ENCODE data around the gene MAB21L1.

MAB21L1 gene

GRCh38 chr13:35485424-35485823 lies 8.9 kb upstream of the MAB21L1 start:
- no peak overlapping the region for H3K4ac ChIP-seq (ENCODE audit: low read length)
- H2AFZ ChIP-seq (ENCODE audit: low read length), result no peak overlapping the region
- no CpG with 5 or more reads among the region's 3 CpGs for WGBS, 2 donors (ENCODE audit: extremely low coverage in 2 of 2, insufficient read length in 2 of 2, insufficient replicate concordance in 1 of 2)
- no peak overlapping the region for H2BK120ac ChIP-seq (ENCODE audit: low read depth, low read length)
- H3K36me3 ChIP-seq (replicated peaks in 1 of 2; ENCODE audit: control insufficient read depth in 2 of 2, insufficient read depth in 2 of 2, low read length in 2 of 2), result no peaks in the 10 kb centered on the region
- no peak overlapping the region for H3K4me3 ChIP-seq (ENCODE audit: low read length in 2 of 2)
- H3K14ac ChIP-seq (ENCODE audit: low read length), result no peak overlapping the region
- H3K9me3 ChIP-seq (replicated peaks in 1 of 2; ENCODE audit: control insufficient read depth in 2 of 2, insufficient read depth in 1 of 2, low read depth in 1 of 2, low read length in 2 of 2), result no peaks in the 10 kb centered on the region
- DNase-seq (ENCODE audit: low spot score), result no peak
- H4K91ac ChIP-seq (ENCODE audit: low read depth, low read length, poor library complexity), result no peak overlapping the region
- H2AK5ac ChIP-seq (ENCODE audit: low read depth, low read length), result no peak overlapping the region
- no peak overlapping the region for H3K4me2 ChIP-seq (ENCODE audit: insufficient read depth, low read length, poor library complexity, severe bottlenecking)
- no peak overlapping the region for H3K9ac ChIP-seq (ENCODE audit: low read depth, low read length, poor library complexity)
- H3K18ac ChIP-seq (ENCODE audit: low read length), result no peak overlapping the region
- no peak overlapping the region for H2BK5ac ChIP-seq (ENCODE audit: low read length)
- no peak overlapping the region for H2BK15ac ChIP-seq (ENCODE audit: low read length)
- H2BK12ac ChIP-seq (ENCODE audit: low read length), result no peak overlapping the region
- H3K23ac ChIP-seq (ENCODE audit: low read depth, low read length, poor library complexity), result no peak overlapping the region
- no peaks in the 10 kb centered on the region for H3K79me1 ChIP-seq (ENCODE audit: low read depth, low read length)
- no peak overlapping the region for H3K27ac ChIP-seq (replicated peaks; ENCODE audit: low read length)
- no peak overlapping the region for H4K8ac ChIP-seq (ENCODE audit: low read depth, low read length)
- H3K4me1 ChIP-seq (ENCODE audit: control insufficient read depth in 2 of 2, insufficient read depth in 1 of 2, low read depth in 1 of 2, low read length in 2 of 2), result no peaks in the 10 kb centered on the region
- H3K27me3 ChIP-seq (ENCODE audit: control insufficient read depth in 3 of 3, insufficient read depth in 3 of 3, low read depth in 1 of 3, low read length in 3 of 3), result no peaks in the 10 kb centered on the region

GRCh38 chr13:35484384-35484783 lies 7.9 kb upstream of the MAB21L1 start:
- Histone ChIP-seq H3K18ac (ENCODE audit: low read length) (no peak overlapping the region), H3K4me1 (ENCODE audit: control insufficient read depth in 2 of 2, insufficient read depth in 1 of 2, low read depth in 1 of 2, low read length in 2 of 2) (no peaks in the 10 kb centered on the region), H2BK120ac (ENCODE audit: low read depth, low read length) (no peak overlapping the region), H2AK5ac (ENCODE audit: low read depth, low read length) (no peak overlapping the region), H3K27ac (replicated peaks; ENCODE audit: low read length) (no peak overlapping the region), H2BK15ac (ENCODE audit: low read length) (no peak overlapping the region), H4K91ac (ENCODE audit: low read depth, low read length, poor library complexity) (no peak overlapping the region), H4K8ac (ENCODE audit: low read depth, low read length) (no peak overlapping the region), H3K9me3 (replicated peaks in 1 of 2; ENCODE audit: control insufficient read depth in 2 of 2, insufficient read depth in 1 of 2, low read depth in 1 of 2, low read length in 2 of 2) (no peaks in the 10 kb centered on the region), H3K27me3 (ENCODE audit: control insufficient read depth in 3 of 3, insufficient read depth in 3 of 3, low read depth in 1 of 3, low read length in 3 of 3) (peaks cover 0 to 9% (median 0%) of the 10 kb centered on the region in 3 experiments), H3K4me3 (ENCODE audit: low read length in 2 of 2) (no peak overlapping the region), H3K14ac (ENCODE audit: low read length) (no peak overlapping the region), H2BK5ac (ENCODE audit: low read length) (no peak overlapping the region), H3K4me2 (ENCODE audit: insufficient read depth, low read length, poor library complexity, severe bottlenecking) (no peak overlapping the region), H3K36me3 (replicated peaks in 1 of 2; ENCODE audit: control insufficient read depth in 2 of 2, insufficient read depth in 2 of 2, low read length in 2 of 2) (no peaks in the 10 kb centered on the region), H3K79me1 (ENCODE audit: low read depth, low read length) (no peaks in the 10 kb centered on the region), H3K9ac (ENCODE audit: low read depth, low read length, poor library complexity) (no peak overlapping the region), H3K23ac (ENCODE audit: low read depth, low read length, poor library complexity) (no peak overlapping the region), H2BK12ac (ENCODE audit: low read length) (no peak overlapping the region), H3K4ac (ENCODE audit: low read length) (no peak overlapping the region), H2AFZ (ENCODE audit: low read length) (no peak overlapping the region)
- WGBS, 2 donors (ENCODE audit: extremely low coverage in 2 of 2, insufficient read length in 2 of 2, insufficient replicate concordance in 1 of 2), result no CpG with 5 or more reads among the region's 2 CpGs
- no peak for DNase-seq (ENCODE audit: low spot score)

- H3K18ac ChIP-seq (ENCODE audit: low read length), result no peak overlapping the region
- H3K79me1 ChIP-seq (ENCODE audit: low read depth, low read length), result no peaks in the 10 kb centered on the region
- H2BK120ac ChIP-seq (ENCODE audit: low read depth, low read length), result no peak overlapping the region
- no peak overlapping the region for H4K91ac ChIP-seq (ENCODE audit: low read depth, low read length, poor library complexity)
- no peak overlapping the region for H3K23ac ChIP-seq (ENCODE audit: low read depth, low read length, poor library complexity)
- no peak overlapping the region for H3K14ac ChIP-seq (ENCODE audit: low read length)
- no peak overlapping the region for H3K4me2 ChIP-seq (ENCODE audit: insufficient read depth, low read length, poor library complexity, severe bottlenecking)
- WGBS, 2 donors (ENCODE audit: extremely low coverage in 2 of 2, insufficient read length in 2 of 2, insufficient replicate concordance in 1 of 2), result no CpG with 5 or more reads among the region's 3 CpGs
- H3K4me1 ChIP-seq (ENCODE audit: control insufficient read depth in 2 of 2, insufficient read depth in 1 of 2, low read depth in 1 of 2, low read length in 2 of 2), result peaks cover 3 to 5% of the 10 kb centered on the region in 2 donors
- H3K9me3 ChIP-seq (replicated peaks in 1 of 2; ENCODE audit: control insufficient read depth in 2 of 2, insufficient read depth in 1 of 2, low read depth in 1 of 2, low read length in 2 of 2), result no peaks in the 10 kb centered on the region
- H4K8ac ChIP-seq (ENCODE audit: low read depth, low read length), result no peak overlapping the region
- no peak overlapping the region for H3K4me3 ChIP-seq (ENCODE audit: low read length in 2 of 2)
- H2BK15ac ChIP-seq (ENCODE audit: low read length), result no peak overlapping the region
- DNase-seq (ENCODE audit: low spot score), result no peak
- H3K9ac ChIP-seq (ENCODE audit: low read depth, low read length, poor library complexity), result no peak overlapping the region
- H2BK5ac ChIP-seq (ENCODE audit: low read length), result no peak overlapping the region
- no peaks in the 10 kb centered on the region for H3K36me3 ChIP-seq (replicated peaks in 1 of 2; ENCODE audit: control insufficient read depth in 2 of 2, insufficient read depth in 2 of 2, low read length in 2 of 2)
- no peak overlapping the region for H2AK5ac ChIP-seq (ENCODE audit: low read depth, low read length)
- no peak overlapping the region for H2AFZ ChIP-seq (ENCODE audit: low read length)
- H3K27me3 ChIP-seq (ENCODE audit: control insufficient read depth in 3 of 3, insufficient read depth in 3 of 3, low read depth in 1 of 3, low read length in 3 of 3), result peaks cover 0 to 15% (median 0%) of the 10 kb centered on the region in 3 experiments
- H3K27ac ChIP-seq (replicated peaks; ENCODE audit: low read length), result no peak overlapping the region
- H2BK12ac ChIP-seq (ENCODE audit: low read length), result no peak overlapping the region
- no peak overlapping the region for H3K4ac ChIP-seq (ENCODE audit: low read length)
Measured at GRCh38 chr13:35483761-35484160, 7.3 kb upstream of the MAB21L1 start.

- Histone ChIP-seq H3K79me1 (ENCODE audit: low read depth, low read length) (no peaks in the 10 kb centered on the region), H3K9me3 (replicated peaks in 1 of 2; ENCODE audit: control insufficient read depth in 2 of 2, insufficient read depth in 1 of 2, low read depth in 1 of 2, low read length in 2 of 2) (no peaks in the 10 kb centered on the region), H2BK120ac (ENCODE audit: low read depth, low read length) (no peak overlapping the region), H3K4ac (ENCODE audit: low read length) (no peak overlapping the region), H4K91ac (ENCODE audit: low read depth, low read length, poor library complexity) (no peak overlapping the region), H3K18ac (ENCODE audit: low read length) (no peak overlapping the region), H3K14ac (ENCODE audit: low read length) (no peak overlapping the region), H3K4me1 (ENCODE audit: control insufficient read depth in 2 of 2, insufficient read depth in 1 of 2, low read depth in 1 of 2, low read length in 2 of 2) (peaks cover 5 to 11% of the 10 kb centered on the region in 2 donors), H3K36me3 (replicated peaks in 1 of 2; ENCODE audit: control insufficient read depth in 2 of 2, insufficient read depth in 2 of 2, low read length in 2 of 2) (no peaks in the 10 kb centered on the region), H2AK5ac (ENCODE audit: low read depth, low read length) (no peak overlapping the region), H2BK15ac (ENCODE audit: low read length) (no peak overlapping the region), H3K4me2 (ENCODE audit: insufficient read depth, low read length, poor library complexity, severe bottlenecking) (no peak overlapping the region), H3K9ac (ENCODE audit: low read depth, low read length, poor library complexity) (no peak overlapping the region), H3K4me3 (ENCODE audit: low read length in 2 of 2) (no peak overlapping the region), H2AFZ (ENCODE audit: low read length) (no peak overlapping the region), H3K23ac (ENCODE audit: low read depth, low read length, poor library complexity) (no peak overlapping the region), H4K8ac (ENCODE audit: low read depth, low read length) (no peak overlapping the region), H3K27me3 (ENCODE audit: control insufficient read depth in 3 of 3, insufficient read depth in 3 of 3, low read depth in 1 of 3, low read length in 3 of 3) (peaks cover 2 to 27% (median 10%) of the 10 kb centered on the region in 3 experiments), H2BK12ac (ENCODE audit: low read length) (no peak overlapping the region), H3K27ac (replicated peaks; ENCODE audit: low read length) (no peak overlapping the region), H2BK5ac (ENCODE audit: low read length) (no peak overlapping the region)
- no CpG with 5 or more reads among the region's 1 CpG for WGBS, 2 donors (ENCODE audit: extremely low coverage in 2 of 2, insufficient read length in 2 of 2, insufficient replicate concordance in 1 of 2)
- no peak for DNase-seq (ENCODE audit: low spot score)
Measured at GRCh38 chr13:35482527-35482926, 6.0 kb upstream of the MAB21L1 start.
